ENCODE results near the gene NEURL3.

NEURL3 gene

DNA sequence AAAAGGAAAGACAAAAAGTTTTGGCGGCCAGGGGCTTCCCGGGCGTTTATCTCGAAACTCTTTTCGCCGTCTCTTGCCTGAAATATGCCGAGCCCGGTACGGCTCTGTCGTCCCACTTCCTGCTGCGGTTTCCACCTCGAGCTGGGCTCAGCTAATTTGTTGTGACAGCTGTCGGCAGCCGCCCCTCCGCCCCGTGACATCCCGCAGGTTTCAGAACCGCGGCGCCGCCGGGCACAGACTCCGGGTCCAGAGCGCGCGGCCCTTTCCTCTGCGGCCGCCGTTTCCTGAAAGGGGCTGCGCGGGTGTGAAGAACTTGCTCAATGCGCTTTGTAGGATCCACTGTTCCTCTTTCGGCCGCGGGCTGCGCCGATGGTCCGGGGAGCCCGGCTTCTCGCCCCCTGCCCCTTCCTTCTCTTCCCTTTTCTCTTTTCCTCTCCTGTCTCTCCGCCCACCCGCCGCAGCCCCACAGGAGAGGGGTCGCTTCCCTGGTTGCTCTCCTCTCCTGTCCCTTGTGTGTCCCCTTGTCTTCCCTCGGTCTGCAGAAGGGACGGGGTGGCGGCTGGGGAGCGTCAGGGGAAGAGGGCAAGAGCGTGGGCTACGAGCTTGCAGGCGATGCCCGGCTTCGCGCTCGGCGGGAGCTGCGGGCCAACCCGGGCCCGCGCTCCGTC, 32.0 kb upstream of the NEURL3 start:
- Histone ChIP-seq H3K27me3 (ENCODE audit: insufficient read depth, poor library complexity, severe bottlenecking) (no peaks in the 10 kb centered on the region), H3K4me3 (replicated peaks; ENCODE audit: insufficient read depth, low read length) (peak overlapping the region; percentile 58), H3K27ac (replicated peaks) (peak overlapping the region; percentile 81)
- DNase-seq (ENCODE audit: low read depth in 1 of 2, low spot score in 1 of 2) = peak; percentile 72 to 95
- TF ChIP-seq, protein P1, sequence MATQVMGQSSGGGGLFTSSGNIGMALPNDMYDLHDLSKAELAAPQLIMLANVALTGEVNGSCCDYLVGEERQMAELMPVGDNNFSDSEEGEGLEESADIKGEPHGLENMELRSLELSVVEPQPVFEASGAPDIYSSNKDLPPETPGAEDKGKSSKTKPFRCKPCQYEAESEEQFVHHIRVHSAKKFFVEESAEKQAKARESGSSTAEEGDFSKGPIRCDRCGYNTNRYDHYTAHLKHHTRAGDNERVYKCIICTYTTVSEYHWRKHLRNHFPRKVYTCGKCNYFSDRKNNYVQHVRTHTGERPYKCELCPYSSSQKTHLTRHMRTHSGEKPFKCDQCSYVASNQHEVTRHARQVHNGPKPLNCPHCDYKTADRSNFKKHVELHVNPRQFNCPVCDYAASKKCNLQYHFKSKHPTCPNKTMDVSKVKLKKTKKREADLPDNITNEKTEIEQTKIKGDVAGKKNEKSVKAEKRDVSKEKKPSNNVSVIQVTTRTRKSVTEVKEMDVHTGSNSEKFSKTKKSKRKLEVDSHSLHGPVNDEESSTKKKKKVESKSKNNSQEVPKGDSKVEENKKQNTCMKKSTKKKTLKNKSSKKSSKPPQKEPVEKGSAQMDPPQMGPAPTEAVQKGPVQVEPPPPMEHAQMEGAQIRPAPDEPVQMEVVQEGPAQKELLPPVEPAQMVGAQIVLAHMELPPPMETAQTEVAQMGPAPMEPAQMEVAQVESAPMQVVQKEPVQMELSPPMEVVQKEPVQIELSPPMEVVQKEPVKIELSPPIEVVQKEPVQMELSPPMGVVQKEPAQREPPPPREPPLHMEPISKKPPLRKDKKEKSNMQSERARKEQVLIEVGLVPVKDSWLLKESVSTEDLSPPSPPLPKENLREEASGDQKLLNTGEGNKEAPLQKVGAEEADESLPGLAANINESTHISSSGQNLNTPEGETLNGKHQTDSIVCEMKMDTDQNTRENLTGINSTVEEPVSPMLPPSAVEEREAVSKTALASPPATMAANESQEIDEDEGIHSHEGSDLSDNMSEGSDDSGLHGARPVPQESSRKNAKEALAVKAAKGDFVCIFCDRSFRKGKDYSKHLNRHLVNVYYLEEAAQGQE (IDR thresholded peaks at IDR 0.05; ENCODE audit: insufficient replicate concordance, low read depth) = no peak
- TF ChIP-seq SPI1 (IDR thresholded peaks at IDR 0.05; ENCODE audit: borderline replicate concordance, low read depth) = peak; percentile 92
- peak; percentile 68 for TF ChIP-seq POLR2AphosphoS5 (IDR thresholded peaks at IDR 0.05; ENCODE audit: low read depth)

DNA sequence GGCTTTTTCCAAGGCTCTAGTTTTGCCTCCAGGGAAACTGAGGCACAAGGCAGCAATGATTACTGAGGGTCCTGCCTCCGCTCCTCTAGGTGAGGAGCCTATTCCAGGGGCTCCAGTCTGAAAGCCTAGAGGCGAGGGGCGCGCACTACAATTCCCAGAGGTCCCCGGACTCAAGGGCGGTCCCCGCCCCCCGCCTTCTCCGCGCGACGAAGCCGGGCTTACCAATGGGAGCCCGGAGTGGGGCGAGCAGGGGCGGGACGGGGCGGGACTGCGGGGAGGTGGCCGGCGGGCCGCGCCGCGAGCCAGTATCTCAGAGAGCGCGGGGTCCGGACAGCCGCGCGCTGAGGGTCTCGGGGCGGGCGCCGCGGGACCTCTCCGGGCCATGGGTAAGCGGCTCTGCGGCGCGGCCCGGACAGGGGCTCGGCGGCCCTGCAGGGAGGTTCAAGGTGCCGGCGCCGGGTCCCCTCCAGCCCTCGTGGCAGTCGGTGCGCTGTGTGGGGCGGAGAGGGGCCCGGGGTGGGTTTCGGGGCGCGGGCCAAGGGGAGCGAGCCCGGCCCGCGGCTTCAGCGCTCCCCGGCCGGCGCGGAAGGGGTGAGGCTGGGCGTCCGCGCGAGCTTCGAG, 31.4 kb upstream of the NEURL3 start, which contains the start of gene ARID5A:
Gene ARID5A, plus strand, starts transcription at position 308 of the 621 bp plus-strand sequence. Its CDS starts 75 bp downstream, at position 383.
- TF ChIP-seq GABPA (IDR thresholded peaks at IDR 0.05; ENCODE audit: low read depth) (no peak), POLR2AphosphoS5 (IDR thresholded peaks at IDR 0.05; ENCODE audit: low read depth) (no peak), SPI1 (IDR thresholded peaks at IDR 0.05; ENCODE audit: borderline replicate concordance, low read depth) (no peak)
- TF ChIP-seq, protein P2, sequence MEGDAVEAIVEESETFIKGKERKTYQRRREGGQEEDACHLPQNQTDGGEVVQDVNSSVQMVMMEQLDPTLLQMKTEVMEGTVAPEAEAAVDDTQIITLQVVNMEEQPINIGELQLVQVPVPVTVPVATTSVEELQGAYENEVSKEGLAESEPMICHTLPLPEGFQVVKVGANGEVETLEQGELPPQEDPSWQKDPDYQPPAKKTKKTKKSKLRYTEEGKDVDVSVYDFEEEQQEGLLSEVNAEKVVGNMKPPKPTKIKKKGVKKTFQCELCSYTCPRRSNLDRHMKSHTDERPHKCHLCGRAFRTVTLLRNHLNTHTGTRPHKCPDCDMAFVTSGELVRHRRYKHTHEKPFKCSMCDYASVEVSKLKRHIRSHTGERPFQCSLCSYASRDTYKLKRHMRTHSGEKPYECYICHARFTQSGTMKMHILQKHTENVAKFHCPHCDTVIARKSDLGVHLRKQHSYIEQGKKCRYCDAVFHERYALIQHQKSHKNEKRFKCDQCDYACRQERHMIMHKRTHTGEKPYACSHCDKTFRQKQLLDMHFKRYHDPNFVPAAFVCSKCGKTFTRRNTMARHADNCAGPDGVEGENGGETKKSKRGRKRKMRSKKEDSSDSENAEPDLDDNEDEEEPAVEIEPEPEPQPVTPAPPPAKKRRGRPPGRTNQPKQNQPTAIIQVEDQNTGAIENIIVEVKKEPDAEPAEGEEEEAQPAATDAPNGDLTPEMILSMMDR (IDR thresholded peaks at IDR 0.05; ENCODE audit: insufficient read depth, low read length) = no peak
- TF ChIP-seq, protein P1 (IDR thresholded peaks at IDR 0.05; ENCODE audit: insufficient replicate concordance, low read depth) = no peak
- H3K27me3 ChIP-seq (ENCODE audit: insufficient read depth, poor library complexity, severe bottlenecking) = no peaks in the 10 kb centered on the region
- peak within 1 kb of the TSS; percentile 81 for H3K27ac ChIP-seq (replicated peaks)
- peak within 1 kb of the TSS; percentile 58 for H3K4me3 ChIP-seq (replicated peaks; ENCODE audit: insufficient read depth, low read length)
- peak; percentile 69 to 92 for DNase-seq (ENCODE audit: low read depth in 1 of 2, low spot score in 1 of 2)

DNA sequence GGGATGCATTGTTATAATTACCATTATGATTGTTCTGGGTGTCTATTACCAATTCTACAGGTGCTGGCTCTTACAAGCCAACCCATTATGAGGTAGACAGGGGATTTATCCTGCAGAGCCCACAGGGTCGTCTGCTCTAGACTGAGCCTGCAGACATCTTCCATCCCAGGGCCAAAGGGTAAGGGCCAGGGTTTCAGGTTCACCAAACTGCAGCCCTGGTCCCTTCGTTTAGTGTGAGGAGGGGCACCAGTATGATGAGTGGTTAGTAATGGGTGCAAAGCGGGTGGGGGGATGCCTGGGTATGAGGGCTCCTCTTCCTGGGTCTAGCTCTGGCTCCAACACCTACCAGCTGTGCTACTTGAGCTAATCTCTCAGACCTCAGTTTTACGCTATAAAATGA, 30.2 kb upstream of the NEURL3 start:
- Histone ChIP-seq H3K4me3 (replicated peaks; ENCODE audit: insufficient read depth, low read length) (no peak overlapping the region), H3K27ac (replicated peaks) (no peak overlapping the region), H3K27me3 (ENCODE audit: insufficient read depth, poor library complexity, severe bottlenecking) (no peaks in the 10 kb centered on the region)
- no peak for DNase-seq (ENCODE audit: low read depth in 1 of 2, low spot score in 1 of 2)
- TF ChIP-seq, protein P1 (IDR thresholded peaks at IDR 0.05; ENCODE audit: insufficient replicate concordance, low read depth) = no peak
- TF ChIP-seq SPI1 (IDR thresholded peaks at IDR 0.05; ENCODE audit: borderline replicate concordance, low read depth) = no peak
- no peak for TF ChIP-seq POLR2AphosphoS5 (IDR thresholded peaks at IDR 0.05; ENCODE audit: low read depth)
- TF ChIP-seq, protein P2 (IDR thresholded peaks at IDR 0.05; ENCODE audit: insufficient read depth, low read length) = no peak
- TF ChIP-seq GABPA (IDR thresholded peaks at IDR 0.05; ENCODE audit: low read depth) = no peak

Data from HL-60 (cell line).